WTC11 (cell line): Measurements from ENCODE around the gene FCSK. TPM values are rescaled to one million over a fixed set of nuclear protein-coding genes. Genes with fewer than 3 reads are reported as not detected.

Source experiments
- AFF4 ChIP-seq: sonication (generic); formaldehyde crosslinking; IDR thresholded peaks from 2 replicates; pipeline ENCODE4 v1.8.1; 2023; ENCODE audit warnings: mild to moderate bottlenecking, missing genetic modification reagents, borderline replicate concordance
- AR ChIP-seq: fragments of 250-450 bp; sonication (Bioruptor Pico); IDR thresholded peaks from 2 replicates; pipeline ENCODE4 v1.9.0; 2021; ENCODE audit warnings: mild to moderate bottlenecking
- E2F4 ChIP-seq: sonication (generic); formaldehyde crosslinking; IDR thresholded peaks from 2 replicates; pipeline ENCODE4 v1.8.1; 2022; ENCODE audit warnings: low read depth, mild to moderate bottlenecking, moderate library complexity, missing genetic modification reagents, borderline replicate concordance
- ETV6 ChIP-seq: sonication (generic); formaldehyde crosslinking; IDR thresholded peaks from 2 replicates; pipeline ENCODE4 v1.8.1; 2022; ENCODE audit warnings: mild to moderate bottlenecking, missing genetic modification reagents
- FOXK1 ChIP-seq: sonication (generic); formaldehyde crosslinking; IDR thresholded peaks from 2 replicates; pipeline ENCODE4 v1.8.0; 2022; ENCODE audit warnings: mild to moderate bottlenecking, moderate library complexity, missing genetic modification reagents
- GRHL2 ChIP-seq: fragments of 250-450 bp; sonication (Bioruptor Pico); IDR thresholded peaks from 2 replicates; pipeline ENCODE4 v1.8.0; 2022; ENCODE audit warnings: mild to moderate bottlenecking, moderate library complexity; ENCODE audit not compliant: insufficient replicate concordance, severe bottlenecking
- MAX ChIP-seq: sonication (generic); formaldehyde crosslinking; IDR thresholded peaks from 2 replicates; pipeline ENCODE4 v1.8.0; 2022; ENCODE audit warnings: mild to moderate bottlenecking, missing genetic modification reagents
- MLX ChIP-seq: sonication (generic); formaldehyde crosslinking; IDR thresholded peaks from 2 replicates; pipeline ENCODE4 v1.8.1; 2023; ENCODE audit warnings: mild to moderate bottlenecking, missing genetic modification reagents, moderate library complexity
- NFYB ChIP-seq: sonication (generic); formaldehyde crosslinking; conservative IDR thresholded peaks from 2 replicates; pipeline ENCODE4 v1.8.0; 2022; ENCODE audit warnings: low read depth, missing genetic modification reagents
- PRRX2 ChIP-seq: fragments of 250-450 bp; sonication (Bioruptor Pico); IDR thresholded peaks from 2 replicates; pipeline ENCODE4 v1.8.0; 2021; ENCODE audit warnings: mild to moderate bottlenecking
- RORB ChIP-seq: fragments of 250-450 bp; sonication (Bioruptor Pico); IDR thresholded peaks from 2 replicates; pipeline ENCODE4 v1.9.0; 2021; ENCODE audit warnings: mild to moderate bottlenecking
- SMAD4 ChIP-seq: sonication (generic); formaldehyde crosslinking; IDR thresholded peaks from 2 replicates; pipeline ENCODE4 v1.8.0; 2022; ENCODE audit warnings: mild to moderate bottlenecking, missing genetic modification reagents
- TEAD1 ChIP-seq: sonication (generic); formaldehyde crosslinking; IDR thresholded peaks from 2 replicates; pipeline ENCODE4 v1.8.0; 2022; ENCODE audit warnings: mild to moderate bottlenecking, missing genetic modification reagents
- ZNF219 ChIP-seq: sonication (generic); formaldehyde crosslinking; IDR thresholded peaks from 2 replicates; pipeline ENCODE4 v1.8.0; 2023; ENCODE audit warnings: missing genetic modification reagents, mild to moderate bottlenecking, borderline replicate concordance
- ZNF232 ChIP-seq: sonication (generic); formaldehyde crosslinking; IDR thresholded peaks from 2 replicates; pipeline ENCODE4 v1.8.0; 2022; ENCODE audit warnings: mild to moderate bottlenecking, missing genetic modification reagents
- ZNF281 ChIP-seq: sonication (generic); formaldehyde crosslinking; IDR thresholded peaks from 2 replicates; pipeline ENCODE4 v1.8.0; 2023; ENCODE audit warnings: mild to moderate bottlenecking, missing genetic modification reagents
- ZNF396 ChIP-seq: fragments of 250-450 bp; sonication (Bioruptor Pico); IDR thresholded peaks from 2 replicates; pipeline ENCODE4 v1.8.0; 2021; ENCODE audit warnings: mild to moderate bottlenecking, moderate library complexity, borderline replicate concordance
- ZNF532 ChIP-seq: fragments of 250-450 bp; sonication (Bioruptor Pico); IDR thresholded peaks from 2 replicates; pipeline ENCODE4 v1.9.0; 2021; ENCODE audit warnings: mild to moderate bottlenecking, borderline replicate concordance
- total RNA-seq: library from RNA; stranded (reverse); gene quantifications from 3 replicates; pipeline ENCODE4 v1.2.3, GENCODE V29; 2021

Gene FCSK
- total RNA-seq, 1 experiment from 2014 or later = 10.6 TPM

GRCh38 chr16:70428178-70428998 is 26.0 kb upstream of the FCSK start (continued):
- no peak for TF ChIP-seq GRHL2 (CRISPR knock-in tag)
- TF ChIP-seq ZNF396 (CRISPR knock-in tag) = no peak
- TF ChIP-seq ZNF219 (CRISPR knock-in tag) = no peak
- no peak for TF ChIP-seq TEAD1
- no peak for TF ChIP-seq ZNF232 (CRISPR knock-in tag)
- TF ChIP-seq ZNF532 = no peak
- TF ChIP-seq AFF4 (CRISPR knock-in tag) = no peak
- 0 out of 2 replicates have a peak, but pooled peaks have one; percentile 47 for TF ChIP-seq ETV6 (CRISPR knock-in tag)
- 0 out of 2 replicates have a peak, but pooled peaks have one; percentile 25 for TF ChIP-seq ZNF281 (CRISPR knock-in tag)
- TF ChIP-seq RORB (CRISPR knock-in tag) = no peak
- peak; percentile 88 for TF ChIP-seq MAX
- TF ChIP-seq AR (CRISPR knock-in tag) = no peak
- no peak for TF ChIP-seq SMAD4
- TF ChIP-seq E2F4 (CRISPR knock-in tag) = no peak
- TF ChIP-seq MLX (CRISPR knock-in tag) = no peak
- no peak for TF ChIP-seq NFYB (CRISPR knock-in tag)
- no peak for TF ChIP-seq PRRX2
- no peak for TF ChIP-seq FOXK1 (CRISPR knock-in tag)
